COR-L47 (cell line): ENCODE data around the gene CARD10.
A peak's percentile ranks its signal among the peaks of the same experiment; 100 is the strongest.
"Not testable (repeated sequence)": the region's sequence is repeated elsewhere in the genome, so short reads cannot be mapped to it uniquely, and the experiment has no call there.

ENCODE experiments used
- DNase-seq: peaks from one replicate; lab custom pipeline; 2025; lab: John Stamatoyannopoulos, UW

The CARD10 gene

DNA sequence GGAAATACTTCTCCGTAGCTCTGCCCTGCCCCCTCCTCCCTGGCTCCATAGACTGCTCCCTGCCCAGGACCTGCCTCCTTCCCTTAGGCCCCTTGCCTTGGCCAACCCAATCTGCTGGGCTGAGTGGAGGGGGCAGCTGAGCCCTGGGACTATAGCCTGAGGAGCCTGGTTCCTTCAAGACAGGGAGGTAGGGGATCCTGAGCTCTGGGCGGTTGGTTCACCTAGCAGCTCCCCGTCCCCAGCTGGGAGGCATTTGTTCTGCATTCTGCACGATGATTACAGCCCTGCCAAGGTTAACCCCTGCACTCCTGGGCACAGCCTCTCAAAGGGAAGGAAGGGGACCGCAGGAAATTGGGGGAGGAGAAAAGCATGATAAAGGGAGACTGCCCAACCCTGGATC lies 37.5 kb upstream of the CARD10 start:
- DNase-seq, result no peak

DNA sequence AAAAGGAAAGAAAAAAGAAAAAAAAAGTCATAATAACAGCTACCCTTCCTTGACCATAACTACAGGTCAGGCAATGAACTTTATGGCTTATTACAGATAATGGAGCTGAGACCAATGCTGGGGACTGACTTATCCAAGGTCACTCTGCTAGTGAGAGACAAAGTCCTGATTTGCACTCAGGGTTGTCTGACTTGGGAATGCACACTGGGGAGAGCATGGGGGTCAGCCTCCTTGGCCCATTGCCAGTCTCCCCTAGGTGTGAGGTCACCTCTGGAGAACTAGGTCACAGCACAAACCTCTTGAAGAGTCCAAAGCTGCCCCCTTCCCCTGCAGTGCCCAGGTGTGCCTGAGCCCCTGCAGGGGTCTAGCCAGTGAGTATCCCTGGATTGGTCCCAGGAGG lies 35.8 kb upstream of the CARD10 start:
- DNase-seq, result no peak

DNA sequence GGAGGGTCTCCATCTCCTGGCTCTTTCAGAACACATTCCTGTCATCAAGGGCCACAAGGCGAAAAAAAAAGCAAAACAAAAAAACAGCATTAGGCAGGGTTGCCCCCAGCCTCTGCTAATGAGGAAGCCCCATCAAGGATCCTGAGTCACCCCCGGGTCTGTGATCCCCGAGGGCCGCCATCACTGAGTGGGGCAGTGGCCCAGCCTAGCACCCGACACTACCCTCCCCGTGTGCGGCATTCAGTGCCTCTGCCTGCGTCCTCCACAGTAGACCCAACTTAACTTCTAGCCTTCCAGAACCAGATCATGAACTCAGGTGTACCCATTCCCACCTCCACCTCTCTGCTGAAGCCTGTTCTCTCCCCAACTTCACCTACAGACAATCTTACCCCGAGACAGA lies 34.5 kb upstream of the CARD10 start:
- DNase-seq, result no peak

DNA sequence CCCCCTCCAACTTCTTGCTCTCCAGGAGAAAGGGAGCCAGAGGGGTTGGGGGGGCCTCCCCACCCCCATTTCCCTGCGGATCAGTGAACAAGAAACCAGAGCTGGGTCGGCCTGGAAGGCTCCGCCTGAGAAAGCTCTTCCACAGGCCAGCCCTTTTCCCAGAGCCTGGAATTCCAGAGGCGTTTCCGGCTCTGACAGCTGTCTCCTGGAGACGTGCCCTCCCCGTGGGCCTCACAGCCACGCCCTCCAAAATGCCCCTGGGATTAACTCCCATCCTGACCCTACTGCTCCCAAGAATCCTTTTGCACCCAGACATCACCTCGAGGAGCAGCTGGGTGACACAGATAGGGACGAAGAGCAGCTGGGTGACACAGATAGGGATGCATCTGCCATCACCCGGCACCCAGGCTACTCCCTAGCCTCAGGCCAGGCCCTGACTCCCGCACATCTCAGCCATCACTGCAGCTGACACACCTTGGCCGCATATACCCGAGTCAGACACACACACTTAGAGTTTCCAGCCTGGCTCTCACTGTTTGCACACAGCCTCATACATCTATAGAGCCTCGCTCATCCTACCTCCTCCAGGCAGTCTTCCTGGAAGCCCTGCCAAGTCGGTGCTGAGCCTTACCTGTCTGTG lies 33.4 kb upstream of the CARD10 start:
- DNase-seq, result no peak

DNA sequence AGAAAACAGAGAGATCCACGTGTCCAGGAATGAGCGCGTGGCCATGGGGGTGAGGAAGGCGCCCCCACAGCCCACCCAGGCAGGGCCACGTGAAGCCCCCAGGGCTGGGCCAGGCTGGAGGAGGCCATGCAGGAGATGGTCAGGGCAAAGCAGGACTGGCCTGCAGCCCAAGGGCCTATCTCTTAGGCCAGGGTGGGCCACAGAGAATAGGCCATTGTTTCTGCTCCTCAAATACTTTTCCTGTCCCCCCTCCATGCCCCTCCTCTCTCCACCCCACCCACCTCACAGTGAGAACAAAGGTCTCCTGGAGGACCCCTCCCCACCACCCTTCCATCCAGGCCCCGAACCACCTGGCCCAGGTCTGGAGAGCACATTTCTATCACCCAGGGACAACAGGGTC lies 32.8 kb upstream of the CARD10 start:
- DNase-seq, result no peak

DNA sequence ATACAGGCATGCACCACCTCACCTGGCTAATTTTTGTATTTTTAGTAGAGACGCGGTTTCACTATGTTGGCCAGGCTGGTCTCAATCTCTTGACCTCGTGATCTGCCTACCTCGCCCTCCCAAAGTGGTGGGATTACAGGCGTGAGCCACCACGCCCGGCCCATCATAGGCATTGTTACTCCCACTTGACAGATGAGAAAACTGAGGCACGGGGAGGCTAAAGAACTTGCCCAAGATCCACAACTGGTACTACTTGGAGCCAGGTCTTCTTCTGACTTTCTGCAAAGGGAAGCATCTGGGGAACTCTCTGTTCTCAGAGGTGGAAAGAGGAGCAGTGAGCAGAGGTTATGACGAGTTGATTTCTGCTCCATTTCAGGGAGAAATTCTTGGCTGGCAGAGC lies 31.7 kb upstream of the CARD10 start:
- not testable (repeated sequence) for DNase-seq

DNA sequence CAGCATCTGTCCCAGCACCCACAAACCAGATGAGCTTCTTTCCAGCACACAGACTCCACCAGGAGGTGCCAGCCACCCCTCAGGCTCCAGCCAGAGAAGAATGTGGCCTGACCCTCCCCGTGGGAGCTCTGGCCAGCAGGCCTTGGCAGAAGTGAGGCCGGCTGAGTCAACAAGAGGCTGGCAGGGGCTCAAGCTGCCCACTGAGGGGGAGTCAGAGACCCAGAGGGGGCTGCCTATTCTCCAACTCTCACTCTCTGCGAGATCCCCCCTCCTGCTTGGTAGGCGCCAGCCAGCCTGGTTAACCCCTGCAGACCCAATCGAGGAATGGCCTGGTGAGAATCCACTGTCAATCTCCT lies 30.5 kb upstream of the CARD10 start:
- DNase-seq, result peak; percentile 65

DNA sequence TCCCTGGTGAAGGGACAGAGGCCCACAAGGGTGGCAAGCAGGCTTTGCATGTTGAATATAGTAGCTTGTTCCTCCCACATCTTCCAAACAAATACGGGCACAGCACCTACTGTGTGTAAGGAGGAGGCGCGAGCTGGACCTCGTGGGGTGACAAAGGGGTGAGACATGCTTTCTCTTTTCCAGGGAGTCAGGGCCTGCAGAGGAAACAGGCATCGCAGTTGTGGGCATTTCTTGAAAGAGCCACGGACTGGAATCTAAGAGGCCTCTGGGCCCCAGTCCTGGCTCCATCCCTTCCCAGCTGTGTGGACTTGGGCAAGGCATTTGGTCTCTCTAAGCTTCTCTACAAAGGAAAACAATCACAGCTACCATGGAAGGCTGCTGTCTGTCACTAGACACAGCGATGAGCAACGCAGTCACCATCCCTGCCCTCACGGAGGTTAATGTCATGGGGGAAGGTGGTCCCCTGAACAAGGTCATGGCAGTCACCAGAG lies 28.1 kb upstream of the CARD10 start:
- no peak for DNase-seq

DNA sequence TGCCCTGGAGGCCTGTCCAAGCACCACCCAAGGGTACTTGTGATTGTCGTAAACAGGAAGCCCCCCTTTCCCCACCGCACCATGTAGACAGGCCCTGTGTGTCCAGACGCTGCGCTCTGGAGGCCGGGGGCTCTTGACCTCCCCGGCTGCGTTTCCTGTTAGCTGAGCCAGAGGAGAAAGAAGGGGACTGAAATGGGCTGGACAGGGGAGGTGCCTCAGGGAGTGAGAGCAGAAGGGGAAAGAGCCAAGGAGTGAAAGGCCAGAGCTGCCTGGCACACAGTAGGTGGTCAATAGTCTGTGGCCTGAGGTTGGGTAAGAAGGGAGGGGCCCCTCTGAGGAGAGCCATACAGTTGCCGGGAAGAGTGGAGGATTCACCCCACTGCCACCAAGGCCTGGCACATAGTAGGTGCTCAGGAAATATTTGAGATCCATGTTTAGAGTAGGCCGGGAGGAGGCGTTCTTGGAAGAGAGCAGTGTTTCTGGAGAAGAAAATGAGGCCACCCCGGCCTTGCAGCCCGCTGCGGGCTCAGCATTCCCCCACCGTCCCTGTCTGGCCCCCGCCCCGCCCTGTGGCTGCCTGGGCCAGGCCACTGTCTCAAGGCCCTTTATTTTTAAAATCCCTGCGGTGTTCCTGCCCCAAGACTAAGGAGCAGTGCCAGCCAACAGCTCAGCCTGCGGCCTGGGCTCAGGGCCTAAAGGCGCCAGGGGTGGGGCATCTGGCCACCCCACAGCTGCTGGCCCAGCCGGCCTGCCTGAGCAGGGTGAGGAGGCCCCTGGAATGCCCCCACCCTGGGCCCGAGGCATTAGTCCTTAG lies 27.4 kb upstream of the CARD10 start:
- no peak for DNase-seq

DNA sequence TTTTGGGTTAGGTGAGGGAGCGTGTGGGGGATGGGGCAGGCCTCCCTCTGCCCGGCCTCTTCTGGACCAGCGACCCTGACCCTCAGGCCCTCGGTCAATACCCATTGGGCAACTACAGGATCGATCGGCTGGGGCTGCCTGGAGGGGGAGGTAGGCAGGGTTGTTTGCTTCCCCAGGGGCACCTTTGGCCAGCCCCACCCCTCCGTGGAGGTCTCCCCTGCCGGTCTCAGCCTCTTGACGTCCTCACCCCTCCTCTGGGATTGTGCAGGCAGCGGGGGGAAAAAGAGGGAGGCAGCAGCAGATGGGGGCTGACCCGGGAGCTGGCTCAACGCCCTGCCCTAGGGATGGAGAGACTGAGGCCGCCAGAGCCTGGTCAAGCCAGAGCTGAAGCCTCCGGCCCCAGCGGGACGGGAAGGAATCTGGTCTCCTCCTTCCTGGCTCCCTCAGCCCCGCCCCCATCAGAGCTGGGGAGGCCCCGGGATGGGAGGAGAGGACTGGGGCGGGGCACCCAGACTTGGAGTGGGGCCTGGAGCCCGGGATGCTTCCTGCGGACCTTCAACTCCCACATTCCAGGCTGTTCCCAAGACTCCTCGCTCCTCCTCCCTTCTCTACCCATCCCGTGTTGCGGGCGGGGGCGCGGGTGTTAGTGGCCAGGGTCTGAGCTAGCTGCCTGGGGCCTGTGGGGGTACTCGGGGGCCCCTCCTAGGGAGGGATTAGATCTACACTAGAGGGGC lies 26.7 kb upstream of the CARD10 start:
- no peak for DNase-seq

DNA sequence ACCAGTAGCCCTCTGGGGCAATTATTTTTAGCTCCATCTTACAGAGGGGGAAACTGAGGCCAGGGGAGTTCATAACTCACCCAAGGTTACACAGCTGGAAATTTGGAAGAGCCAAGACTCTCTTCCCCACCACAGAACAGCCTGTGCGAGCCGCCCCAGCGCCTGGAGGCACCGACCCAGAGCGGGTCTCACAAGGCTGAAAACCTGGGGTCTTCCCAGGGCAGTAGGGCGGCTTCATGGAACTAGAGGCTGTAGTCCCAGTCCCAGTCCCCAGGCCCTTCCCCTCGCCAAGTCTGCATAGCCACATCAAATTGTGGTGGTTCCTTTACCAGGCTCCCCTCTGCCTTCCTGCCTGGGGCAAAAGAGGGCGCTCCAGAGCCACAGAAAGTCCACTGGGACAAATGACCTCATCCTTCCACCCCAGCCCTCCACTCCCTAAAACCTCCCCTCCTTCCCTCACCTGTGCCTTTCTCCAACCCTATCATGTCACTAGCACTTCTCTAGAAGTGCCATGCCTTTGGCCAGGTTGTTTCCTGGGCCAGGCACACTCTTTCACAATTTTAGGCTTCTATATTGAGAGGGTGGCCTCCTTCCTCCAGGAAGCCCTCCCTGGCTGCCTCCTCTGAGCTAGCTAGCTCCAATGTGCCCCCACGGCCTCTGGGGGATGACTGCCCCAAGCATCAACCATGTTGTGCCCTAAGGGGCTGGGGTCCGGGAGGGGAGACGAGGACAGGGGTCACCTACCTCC lies 25.9 kb upstream of the CARD10 start:
- no peak for DNase-seq

DNA sequence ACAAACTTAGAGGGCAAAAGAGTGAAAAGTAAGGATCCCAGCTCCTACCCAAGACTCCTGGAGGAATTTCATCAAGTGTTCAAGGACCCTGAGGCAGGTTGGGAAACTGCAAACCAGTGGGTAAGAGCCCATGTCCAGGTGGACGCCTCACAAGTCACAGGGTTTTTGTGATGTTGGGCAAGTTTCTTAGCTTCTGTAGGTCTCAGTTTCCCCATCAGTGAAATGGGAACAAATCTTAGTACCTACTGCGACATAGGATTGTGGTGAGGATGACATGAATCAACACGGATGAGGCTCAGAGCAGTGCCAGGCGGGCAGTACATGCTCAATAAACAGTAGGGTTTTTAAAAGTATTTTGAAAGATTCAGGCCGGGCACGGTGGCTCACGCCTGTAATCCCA lies 23.7 kb upstream of the CARD10 start:
- DNase-seq, result no peak

DNA sequence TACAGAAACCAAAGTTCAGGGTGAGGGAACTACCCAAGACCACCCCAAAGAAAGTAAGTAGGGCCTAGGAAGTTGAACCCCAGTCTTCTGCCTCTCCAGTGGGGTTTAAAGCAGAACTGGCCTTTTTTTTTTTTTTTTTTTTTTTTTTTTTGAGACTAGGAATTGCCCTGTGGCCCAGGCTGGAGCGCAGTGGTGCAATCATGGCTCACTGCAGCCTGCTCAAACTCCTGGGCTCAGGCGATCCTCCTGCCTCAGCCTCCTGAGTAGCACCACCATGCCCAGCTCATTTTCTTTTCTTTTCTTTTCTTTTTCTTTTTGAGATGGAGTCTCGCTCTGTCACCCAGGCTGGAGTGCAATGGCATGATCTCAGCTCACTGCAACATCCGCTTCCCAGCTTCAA lies 23.2 kb upstream of the CARD10 start:
- not testable (repeated sequence) for DNase-seq

DNA sequence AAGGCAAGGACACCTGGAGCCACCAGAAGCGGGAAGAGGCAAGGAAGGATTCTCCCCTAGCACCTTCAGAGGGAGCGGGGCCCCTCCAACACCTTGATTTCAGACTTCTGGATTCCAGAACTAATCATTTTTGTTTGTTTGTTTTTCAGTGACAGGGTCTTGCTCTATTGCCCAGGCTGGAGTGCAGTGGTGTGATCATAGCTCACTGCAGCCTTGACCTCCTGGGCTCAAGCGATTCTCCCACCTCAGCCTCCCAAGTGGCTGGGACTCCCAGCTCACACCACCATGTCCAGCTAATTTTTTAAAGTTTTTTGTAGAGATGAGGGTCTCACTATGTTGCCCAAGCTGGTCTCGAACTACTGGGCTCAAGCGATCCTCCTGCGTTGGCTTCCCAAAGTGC lies 20.6 kb upstream of the CARD10 start:
- DNase-seq, result not testable (repeated sequence)

DNA sequence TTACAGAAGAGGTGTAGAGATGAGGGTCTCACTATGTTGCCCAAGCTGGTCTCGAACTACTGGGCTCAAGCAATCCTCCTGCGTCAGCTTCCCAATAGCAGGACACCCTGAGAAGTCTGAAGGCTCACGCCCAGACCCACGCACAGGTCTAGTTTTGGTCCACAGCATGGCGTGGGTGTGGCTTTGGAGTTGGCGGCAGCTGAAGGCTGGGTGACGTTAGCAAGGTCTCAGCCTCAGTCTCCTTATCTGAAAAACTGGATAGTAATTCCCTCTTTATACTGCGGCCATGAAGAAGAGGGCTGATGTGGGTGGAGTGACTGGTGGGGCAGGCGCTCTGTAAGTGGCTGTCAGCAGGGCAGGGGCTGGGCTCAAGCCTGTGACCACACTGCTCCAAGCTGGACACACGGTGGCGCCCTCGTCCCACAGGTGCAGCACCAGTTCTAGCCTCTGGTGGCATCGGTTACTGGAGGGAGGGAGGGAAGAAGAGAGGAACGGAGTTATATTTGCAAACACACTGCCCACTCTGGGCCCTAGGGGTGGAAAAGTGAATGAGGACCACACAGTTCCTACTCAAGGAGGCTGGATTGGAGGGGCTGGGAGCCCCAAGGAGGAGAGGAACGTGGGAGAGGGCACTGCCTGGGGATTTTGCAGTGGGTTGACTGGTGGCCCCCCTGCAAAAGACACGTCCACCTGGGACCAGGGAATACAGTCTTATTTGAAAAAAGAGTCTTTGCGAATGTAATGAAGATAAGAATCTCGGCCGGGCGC lies 19.6 kb upstream of the CARD10 start:
- DNase-seq, result peak; percentile 81

DNA sequence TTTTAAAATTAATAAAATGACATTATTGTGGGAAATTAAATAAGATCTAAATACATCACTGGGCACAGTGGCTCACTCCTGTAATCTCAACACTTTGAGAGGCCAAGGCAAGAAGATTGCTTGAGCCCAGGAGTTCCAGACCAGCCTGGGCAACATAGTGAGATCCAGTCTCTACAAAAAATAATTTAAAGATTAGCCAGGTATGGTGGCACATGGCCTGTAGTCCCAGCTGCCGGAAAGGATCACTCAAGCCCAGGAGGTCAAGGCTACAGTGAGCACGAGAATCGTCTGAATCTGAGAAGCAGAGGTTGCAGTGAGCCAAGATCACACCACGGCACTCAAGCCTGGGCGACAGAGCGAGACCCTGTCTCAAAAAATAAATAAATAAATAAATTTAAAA lies 15.9 kb upstream of the CARD10 start:
- DNase-seq, result no peak

DNA sequence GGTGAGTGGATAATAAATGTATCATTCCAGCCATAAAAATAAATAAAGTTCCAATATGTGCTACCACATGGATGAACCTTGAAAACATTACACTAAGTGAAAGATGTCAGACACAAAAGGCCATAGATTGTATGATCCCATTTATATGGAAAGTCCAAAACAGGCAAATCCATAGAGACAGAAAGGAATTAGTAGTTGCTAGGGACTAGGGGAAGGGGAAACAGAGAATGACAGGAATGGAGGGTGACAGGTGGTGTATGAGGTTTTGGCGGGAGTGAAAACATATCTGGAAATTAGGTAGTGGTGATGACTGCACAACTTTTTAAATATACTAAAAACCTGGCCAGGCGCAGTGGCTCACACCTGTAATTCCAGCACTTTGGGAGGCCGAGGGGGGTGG lies 15.2 kb upstream of the CARD10 start:
- DNase-seq, result no peak

DNA sequence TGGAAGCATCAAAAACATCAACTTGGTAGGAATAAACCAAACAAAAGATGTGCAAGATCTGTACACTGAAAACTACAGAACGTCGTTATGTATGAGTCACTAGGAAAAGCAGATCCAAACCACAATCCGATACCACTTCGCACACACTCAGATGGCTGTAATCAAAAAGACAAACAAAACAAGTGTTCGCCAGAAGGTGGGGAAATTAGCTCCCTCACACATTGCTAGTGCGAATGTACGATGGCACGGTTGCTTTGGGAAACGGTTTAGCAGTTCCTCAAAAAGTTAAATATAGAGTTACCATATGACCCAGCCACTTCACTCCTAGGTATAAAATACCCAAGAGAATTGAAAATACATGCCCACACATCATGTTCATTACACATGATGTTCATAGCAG lies 14.8 kb upstream of the CARD10 start:
- no peak for DNase-seq

DNA sequence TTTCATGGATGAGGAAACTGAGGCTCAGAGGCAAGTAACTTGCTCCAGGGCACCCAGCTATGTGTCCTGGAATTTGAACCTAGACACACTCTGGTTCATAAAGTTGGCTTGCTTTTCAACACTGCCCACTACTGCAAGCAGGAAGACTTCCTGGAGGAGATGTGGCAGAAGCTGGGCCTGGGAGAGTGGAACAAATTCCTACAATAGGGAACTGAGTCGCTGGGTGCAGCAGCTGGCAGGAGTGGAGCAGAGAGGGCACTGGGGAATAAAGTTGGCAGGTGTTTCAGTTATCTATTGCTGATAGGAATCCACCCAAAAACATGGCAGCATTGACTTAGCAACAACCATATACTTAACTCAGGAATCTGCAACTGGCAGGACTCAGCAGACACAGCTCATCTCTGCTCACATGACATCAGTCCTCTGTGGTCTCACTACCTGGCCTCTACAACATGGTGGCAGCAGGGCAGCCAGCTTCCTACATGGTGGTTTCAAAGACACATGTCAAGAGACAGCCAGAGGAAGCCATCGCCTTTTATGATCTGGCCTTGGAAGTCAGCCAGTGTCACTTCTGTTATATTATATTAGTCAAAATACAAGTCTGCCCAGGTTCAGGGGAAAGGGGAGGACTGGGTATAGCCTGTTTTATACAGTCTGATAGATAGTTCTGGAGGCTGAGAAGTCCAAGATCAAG lies 10.6 kb upstream of the CARD10 start:
- no peak for DNase-seq

DNA sequence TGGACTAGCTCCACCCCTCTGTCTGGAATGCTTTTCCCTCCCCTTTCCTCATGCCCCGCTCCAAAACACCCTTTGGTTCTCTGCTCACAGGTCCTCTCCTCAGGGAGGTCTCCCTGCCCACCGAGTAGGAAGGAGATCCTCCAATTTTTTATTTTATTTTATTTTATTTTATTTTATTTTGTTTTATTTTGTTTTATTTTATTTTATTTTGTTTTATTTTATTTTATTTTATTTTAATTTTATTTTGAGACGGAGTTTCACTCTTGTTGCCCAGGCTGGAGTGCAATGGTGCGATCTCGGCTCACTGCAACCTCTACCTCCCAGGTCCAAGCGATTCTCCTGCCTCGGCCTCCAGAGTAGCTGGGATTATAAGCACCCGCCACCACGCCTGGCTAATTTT lies 8.7 kb upstream of the CARD10 start:
- not testable (repeated sequence) for DNase-seq
